ENCODE results near the gene SP9.

Gene SP9

DNA sequence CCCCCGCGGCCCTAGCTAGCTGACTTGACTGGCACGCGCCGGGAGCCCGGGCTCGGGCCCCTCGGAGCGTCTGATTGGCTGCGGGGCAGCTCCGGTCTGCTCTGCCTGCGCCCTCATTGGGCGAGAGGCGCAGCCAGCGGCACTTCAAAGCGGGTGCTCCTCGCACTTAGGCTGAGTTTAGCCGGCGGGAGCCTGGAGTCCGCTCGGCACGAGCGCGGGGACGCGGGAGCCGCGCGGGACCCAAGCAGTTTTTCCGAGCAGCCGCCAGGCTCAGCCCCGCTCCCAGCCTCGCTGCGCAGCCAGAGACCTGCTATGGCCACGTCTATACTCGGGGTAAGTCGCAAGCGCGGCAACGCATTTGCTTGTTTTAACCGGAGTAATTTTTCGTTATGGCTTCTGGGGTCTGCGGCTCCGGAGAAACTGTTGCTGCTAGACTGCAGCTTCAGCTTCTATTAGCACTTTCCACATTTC lies at the start of gene SP9:
Gene SP9 (plus strand): TSS at position 174 of the 471 bp plus-strand sequence. CDS start 139 bp downstream, at position 313.
- DNase-seq (ENCODE audit: low read depth) = no peak

DNA sequence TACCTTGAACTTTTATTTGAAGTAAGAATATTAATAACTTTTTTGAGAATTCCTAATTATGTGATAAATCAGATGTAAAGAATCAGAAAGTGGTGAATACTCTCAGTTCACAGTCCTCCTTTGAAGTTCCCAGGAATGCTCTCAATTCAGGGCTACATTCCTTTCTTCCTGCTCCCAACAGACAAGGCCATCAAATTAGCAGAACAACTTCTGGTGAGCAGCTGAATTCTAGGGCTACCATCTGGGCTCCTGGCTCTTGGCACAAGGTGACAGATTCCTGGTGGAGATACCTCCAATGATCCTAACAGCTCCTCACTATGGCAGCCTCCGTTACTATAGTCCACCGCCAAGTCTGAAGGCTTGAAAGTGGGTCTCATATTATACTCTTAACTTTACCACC lies 48.6 kb upstream of the SP9 start:
- no peak for DNase-seq (ENCODE audit: low read depth)

DNA sequence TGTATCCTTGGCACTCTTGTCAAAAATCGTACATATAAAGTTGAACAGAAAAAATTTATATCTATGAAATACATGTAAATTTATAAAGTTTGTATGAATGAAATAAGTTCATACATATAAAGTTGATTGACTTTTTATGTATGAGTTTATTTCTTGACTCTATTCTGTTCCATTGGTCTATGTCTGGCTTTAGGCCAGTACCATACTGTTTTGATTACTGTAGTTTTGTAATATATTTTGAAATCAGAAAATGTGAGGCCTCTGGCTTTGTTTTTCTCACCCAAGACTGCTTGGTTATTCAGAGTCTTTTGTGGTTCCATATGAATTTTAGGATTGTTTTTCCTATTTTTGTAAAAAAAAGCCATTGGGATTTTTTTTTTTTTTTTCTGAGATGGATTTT lies 41.8 kb upstream of the SP9 start:
- no peak for DNase-seq (ENCODE audit: low read depth)

DNA sequence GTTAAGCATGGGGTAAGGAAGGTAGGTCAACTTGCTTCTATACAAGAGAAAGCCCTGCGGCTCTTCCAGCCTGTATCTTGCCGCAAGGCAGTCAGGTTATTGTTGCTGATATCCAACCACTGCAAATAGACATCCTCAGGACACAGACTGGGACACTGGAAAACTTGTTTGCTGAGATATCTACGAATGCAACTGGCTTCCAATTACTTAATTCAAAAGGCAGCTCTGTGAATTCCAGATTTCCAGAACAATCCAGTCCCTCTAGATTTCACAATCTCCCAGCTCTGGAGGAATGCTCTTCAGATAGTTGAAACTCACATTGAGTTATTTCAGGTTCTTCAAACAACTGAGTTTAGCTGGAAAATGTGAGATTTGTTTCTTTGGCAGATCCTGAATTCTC lies 34.6 kb upstream of the SP9 start:
- peak; percentile 18 for DNase-seq (ENCODE audit: low read depth)

DNA sequence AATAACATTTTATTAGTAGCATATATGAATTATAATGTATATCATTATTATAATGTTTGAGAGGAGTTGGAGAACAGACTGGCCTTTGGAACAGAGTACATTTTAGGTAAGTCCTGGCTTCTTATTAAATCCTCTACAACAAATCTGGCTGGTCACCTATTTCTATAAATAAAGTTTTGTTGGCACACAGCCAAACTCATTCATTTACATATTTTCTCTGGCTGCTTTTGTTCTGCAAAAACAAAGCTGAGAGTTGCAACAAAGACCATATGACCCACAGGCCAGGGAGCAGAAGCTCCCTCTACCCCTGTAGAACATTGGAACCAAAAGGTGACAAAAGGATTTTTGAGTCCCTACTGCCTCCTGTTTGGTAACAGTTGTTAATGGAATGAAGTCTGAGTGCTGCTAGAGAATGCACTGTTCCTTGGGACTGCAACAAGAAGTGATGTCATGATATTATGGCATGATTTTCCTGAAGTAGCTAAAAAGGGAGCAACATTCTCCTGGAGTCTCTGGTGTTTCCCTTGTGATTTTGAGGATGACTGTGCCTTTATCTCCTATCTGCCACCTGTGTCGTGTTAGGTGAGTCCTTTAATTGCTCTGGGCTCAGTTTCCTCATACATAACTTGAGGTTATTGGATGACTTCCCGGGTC lies 22.0 kb upstream of the SP9 start:
- DNase-seq (ENCODE audit: low read depth) = no peak

DNA sequence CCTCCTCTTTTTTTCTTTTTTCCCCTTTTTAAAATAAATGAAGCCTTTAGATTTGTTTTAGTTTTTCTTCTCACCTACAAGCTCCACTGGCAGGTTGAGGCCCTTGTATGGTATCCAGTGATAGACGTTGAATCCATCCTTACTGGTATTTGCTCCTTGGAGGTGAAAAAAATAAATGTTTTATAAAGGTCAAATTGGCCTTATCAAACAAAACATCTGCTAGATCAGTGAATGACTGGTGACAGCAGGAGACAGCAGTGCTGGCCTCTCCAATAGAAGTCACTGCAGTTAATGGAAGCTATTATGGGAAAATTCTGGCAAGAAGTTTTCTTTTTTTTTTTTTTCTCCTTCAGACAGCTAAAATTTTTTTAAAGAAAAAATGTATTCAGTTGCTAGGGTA lies 12.6 kb upstream of the SP9 start:
- no peak for DNase-seq (ENCODE audit: low read depth)

DNA sequence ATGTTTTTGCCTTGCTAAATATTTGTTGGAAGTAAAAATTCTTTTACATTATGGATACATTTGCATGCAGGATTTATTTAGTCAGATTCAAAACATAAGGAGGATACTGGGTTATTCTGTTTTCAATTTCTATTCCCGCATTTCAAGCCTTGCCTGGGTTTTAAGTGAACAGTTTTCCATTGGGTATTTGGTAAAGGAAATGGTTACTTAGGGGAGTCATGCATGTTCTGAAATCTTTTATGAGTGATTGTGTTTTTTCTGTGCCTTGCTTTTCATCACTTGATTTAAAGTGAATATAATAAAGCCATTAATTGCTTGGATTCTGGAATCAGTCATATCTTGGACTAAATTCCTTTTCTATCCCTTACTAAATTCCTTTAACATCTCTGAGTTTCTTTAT lies 12.0 kb upstream of the SP9 start:
- no peak for DNase-seq (ENCODE audit: low read depth)

DNA sequence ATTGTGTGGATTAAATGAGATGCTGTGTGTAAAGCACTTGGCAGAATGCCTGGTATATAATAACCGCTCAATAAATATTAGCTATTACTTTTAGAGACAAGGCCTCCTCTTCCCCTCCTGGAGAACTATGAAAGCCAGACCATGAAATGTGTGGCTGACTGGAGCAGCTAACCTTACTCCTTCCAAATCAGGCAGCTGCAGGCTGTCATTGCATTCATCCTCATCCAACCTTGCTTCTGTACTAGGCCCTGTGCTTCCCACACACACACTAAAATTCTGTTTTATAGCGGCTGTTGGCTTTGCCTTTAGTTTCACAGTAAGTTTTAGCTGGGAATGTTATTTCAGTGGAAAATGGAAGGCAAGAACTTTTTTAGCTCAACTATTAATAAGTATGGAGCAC lies 10.2 kb upstream of the SP9 start:
- no peak for DNase-seq (ENCODE audit: low read depth)

DNA sequence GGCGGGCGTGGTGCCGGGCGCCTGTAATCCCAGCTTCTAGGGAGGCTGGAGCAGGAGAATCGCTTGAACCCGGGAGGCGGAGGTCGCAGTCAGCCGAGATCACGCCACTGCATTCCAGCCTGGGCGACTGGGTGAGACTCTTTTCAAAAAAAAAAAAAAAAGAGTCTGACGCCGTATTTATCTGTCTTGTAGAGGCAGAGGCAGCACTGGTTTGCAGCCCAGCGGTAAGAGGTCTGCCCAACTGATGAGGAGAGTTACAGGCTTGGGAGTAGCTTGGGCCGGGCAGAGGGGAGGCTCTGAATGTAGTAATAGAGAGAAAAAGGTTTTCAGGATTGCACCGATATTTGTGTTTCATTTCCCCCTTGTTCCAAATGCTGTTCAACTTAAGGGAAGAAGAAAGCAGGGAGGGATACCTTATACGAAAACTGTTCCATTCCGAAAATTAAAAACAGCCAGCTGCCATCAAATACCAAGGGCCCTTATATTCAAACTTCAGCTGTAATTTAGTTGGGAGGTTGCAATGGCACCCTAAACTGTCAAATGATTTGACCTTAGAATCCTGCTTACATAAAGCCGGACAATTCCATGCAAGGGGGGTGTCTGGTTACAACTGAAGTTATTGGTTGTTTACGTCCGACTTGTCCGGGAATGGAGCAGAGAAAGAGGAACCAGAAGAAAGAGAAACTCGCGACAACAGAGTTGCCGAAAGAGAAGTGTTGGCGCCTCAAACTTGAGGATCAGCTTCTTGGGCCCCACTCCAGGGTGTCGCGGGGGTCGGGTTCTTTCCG lies 9.2 kb upstream of the SP9 start:
- peak; percentile 62 for DNase-seq (ENCODE audit: low read depth)

DNA sequence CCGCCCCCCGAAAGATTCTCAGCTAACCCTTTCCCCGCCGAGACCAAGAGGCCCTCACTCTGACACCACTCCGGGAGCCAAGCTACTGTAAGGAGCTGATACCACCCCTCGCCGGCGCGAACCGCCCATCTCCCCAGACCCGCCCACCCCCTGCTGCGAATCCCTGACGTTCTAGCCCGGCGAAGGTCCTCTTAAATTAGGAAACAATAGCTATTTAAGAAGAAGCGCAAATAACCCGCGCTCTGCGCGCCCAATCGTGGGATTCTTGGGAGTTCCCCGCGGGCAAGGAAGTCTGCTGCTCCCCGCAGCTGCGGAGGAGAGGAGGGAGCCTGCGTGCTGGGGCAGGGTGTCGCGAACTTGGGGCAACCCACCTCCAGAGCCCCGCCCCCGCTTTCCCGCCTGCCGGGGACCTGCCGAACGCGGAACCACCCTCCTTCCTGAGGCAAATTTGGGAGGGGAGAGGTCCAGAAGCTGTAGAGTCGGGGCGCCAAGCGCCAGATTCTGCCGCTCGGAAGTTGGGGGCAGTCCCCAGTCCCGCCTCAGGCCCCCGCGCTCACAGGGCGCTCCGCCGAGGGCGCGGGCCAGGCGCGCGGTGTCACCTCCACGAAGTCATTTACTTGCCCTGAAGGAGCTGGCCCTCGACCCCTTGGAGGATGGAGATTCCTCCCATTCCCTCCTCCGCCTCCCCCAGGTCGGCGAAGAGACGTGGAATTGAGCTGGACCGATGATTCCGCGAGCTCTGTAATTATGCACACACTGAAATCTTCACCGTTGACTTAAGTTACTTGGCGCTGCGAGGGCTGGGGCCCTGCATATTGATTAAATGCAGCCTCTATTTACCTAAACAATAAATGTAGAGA lies 8.4 kb upstream of the SP9 start:
- no peak for DNase-seq (ENCODE audit: low read depth)

DNA sequence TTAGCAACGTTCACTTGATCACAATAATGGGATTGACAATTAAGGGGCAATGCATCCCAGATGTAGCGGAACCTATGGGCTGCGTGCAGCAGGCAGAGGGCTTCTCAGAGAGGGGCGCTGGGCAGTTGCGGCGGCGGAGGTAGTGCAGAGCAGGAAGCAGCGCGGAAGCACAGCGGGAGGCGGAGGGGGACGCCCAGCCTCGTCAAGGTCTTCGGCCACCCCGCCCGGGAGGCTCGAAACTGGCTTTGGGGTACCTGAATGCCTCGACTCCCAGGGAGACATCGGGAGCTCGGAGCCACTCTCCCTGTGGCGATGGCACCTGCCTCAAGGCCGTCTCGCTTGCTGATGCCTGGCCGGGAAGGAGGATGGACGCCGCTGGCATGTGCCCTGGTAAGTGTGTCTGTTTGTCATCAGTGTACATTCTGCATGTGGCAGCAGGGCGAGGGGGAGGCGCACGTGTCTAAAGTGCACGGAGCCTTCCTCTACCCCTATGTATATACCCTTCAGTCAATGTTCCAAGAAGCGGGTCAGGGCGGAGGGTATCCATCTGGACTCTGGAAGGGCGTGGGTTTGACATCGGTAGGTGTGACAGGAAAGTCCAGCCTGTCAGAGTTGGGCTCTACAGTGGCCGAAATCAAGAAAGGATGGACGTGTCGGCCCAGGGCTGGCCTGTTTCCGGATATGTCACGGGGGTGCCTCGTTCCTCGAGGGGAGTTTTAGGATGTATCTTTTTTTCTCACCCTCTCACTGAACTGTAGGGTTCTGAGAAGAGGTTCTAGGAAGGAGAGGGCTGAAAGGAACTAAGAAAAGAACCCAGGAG lies 7.5 kb upstream of the SP9 start:
- no peak for DNase-seq (ENCODE audit: low read depth)

DNA sequence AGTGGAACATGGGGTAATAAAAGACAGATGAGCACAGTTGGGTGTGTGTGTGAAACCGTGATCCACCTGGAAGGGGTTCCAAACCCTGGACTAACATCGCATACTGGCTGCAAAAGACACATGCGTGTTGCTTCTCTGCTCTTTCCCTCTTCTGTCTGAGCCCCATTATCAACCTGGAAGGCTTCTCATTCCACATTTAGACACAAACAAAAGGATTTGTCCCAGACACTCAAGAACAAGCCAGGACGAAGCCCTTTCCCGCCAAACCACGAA lies 7.0 kb upstream of the SP9 start:
- DNase-seq (ENCODE audit: low read depth) = no peak

DNA sequence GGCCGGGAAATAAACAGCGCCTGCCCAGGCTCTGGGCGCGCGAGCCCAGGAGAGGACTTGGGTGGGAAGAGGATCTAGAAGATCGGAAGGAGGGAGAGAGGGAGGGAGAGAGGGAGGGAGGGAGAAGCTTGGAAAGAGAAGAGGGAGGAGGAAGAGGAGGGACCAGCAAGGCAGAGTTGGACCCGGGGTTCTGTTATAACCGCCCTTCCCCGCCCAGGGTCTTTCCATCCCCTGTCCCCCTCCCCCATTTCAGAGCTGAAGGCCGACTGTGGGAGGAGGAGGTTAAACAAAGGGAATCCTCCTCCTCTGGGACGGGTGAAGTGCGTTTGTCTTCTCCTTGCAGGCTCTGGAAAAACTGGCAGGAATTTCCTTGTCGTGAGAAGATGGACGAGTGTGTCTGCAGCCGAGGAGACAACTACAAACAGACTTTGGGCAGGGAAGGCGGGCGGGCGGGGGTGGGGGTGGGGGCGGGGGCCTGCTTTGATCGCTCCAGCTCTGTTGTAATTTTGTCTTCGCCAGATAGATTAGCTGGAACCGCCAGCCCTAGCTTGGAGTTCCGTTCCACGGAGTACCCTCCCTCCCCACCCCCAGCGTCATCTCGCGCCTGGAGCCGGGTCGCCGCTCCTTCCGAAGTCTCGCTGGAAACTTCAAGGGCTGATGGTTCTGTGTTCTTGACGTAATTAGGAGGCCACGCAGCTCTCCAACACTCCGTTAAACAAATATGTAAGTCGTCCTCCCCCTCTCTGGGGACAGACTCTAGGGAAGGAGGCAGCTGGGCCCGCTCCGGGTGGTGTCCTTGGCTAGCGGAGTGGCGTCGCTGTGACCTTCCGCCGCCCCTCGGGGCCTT lies 6.4 kb upstream of the SP9 start:
- no peak for DNase-seq (ENCODE audit: low read depth)

DNA sequence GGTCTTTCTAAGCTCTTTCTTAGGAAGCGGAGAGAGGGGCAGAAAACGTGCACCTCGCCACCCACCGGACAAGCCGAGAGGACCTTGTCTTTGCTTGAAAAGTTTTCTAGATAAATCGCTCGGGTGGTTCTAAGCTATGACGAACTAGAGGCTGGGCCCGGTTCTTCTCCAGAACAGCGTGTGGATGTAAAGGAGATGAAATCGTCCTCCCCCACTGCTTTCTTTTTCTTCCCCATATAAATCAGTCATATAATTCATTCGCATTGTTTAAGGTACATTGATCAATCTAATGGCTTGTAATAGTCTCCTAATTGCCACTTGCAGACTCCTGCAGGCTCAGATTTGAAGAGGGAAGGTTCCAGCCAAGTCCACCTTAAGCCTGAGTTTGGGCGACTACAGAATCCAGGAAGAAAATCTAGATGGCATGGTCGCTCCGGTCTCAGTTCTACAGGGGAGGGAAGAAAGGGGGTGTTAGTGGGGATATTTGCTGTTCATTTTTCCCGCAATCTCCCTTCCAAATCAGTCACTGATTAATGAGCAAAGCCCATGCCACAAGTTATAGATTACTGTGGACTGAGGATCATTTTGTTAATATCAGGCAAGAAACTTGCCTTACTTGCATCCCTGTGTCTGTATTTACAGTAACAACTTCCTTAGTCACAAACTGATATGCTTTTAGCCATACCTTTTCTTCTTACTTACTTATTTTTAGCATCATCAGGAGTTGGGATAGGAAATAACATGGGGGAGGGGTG lies 5.6 kb upstream of the SP9 start:
- DNase-seq (ENCODE audit: low read depth) = no peak

DNA sequence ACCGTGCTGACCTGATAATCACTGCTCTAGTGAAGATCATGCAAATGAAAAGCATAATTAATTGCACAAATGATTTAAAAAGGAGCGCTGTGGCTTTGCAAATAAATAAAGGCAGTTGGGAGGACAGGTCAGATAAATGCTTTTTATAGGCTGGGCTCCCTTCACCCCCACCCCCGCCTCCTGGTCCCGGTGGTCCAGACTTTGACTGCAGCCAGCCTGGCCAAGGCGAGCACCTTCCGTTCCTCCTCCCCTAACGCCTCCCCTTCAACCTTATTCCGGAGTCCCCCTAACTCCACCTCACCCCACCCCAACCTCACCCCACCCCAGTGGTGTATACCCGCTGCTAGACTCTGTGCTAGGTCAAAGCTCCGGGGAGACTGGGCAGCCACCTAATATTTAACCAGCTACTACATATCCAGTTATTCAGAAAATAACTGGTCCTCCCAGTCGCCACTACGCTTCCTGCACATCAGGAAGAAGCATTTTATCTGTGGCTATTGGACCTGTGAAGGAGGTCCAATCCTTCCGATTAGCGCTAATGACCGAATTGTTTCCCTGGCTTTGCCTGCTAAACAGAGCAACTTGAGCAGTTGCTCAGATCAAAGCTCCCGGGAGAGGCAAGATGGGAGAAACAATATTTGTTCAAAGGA lies 3.7 kb upstream of the SP9 start:
- no peak for DNase-seq (ENCODE audit: low read depth)

DNA sequence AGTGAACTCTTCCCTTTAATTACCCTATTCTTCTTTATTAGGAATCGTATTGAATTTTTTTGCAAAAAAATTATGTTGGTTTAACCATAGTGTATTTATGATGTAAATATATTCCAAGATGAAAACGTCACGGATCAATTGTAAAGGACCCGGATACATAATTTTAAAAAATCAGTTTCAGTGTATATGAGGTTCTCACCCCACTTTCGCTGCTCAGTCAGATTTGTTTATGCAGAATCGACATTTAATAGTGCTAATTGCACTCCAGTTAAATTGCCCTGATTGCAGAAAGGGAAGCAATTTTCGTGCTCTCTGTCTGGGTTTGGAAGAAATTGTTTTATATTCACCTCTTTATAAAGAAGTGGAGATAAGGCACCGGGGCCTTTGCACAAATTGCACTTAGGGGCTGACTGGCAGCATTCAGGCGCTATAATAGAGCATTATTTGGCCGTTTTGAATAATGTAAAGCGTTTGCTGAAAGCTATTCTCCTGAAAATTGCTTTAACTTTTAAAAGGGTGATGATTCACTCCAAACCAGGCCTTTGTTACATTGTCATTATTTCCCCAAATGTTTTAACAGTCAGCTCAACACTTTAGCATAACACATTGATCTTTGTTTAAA lies 3.0 kb upstream of the SP9 start:
- DNase-seq (ENCODE audit: low read depth) = no peak

DNA sequence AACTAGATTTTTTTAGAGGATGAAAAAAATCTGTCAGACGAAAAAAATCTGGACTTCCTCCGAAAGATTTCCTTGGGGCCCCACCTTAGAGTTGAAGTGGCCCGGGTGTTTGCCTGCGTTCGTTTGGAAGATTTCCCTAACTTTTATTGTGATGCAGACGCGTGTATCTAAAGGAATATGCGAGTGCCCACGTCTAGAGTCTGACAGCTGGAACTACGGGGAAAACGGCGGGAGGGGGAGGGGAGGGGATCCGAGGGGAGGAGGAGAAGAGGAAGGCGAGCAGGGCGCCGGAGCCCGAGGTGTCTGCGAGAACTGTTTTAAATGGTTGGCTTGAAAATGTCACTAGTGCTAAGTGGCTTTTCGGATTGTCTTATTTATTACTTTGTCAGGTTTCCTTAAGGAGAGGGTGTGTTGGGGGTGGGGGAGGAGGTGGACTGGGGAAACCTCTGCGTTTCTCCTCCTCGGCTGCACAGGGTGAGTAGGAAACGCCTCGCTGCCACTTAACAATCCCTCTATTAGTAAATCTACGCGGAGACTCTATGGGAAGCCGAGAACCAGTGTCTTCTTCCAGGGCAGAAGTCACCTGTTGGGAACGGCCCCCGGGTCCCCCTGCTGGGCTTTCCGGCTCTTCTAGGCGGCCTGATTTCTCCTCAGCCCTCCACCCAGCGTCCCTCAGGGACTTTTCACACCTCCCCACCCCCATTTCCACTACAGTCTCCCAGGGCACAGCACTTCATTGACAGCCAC lies 2.4 kb upstream of the SP9 start:
- no peak for DNase-seq (ENCODE audit: low read depth)

DNA sequence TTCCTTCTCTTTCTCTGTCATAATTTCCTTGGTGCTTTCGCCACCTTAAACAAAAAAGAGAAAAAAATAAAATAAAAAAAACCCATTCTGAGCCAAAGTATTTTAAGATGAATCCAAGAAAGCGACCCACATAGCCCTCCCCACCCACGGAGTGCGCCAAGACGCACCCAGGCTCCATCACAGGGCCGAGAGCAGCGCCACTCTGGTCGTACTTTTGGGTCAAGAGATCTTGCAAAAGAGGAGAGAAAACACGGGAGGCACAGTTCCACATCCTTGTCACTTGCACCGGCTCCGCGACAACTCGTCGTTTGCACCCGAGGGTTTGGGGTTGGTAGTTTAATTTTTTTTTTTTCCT lies 1.8 kb upstream of the SP9 start:
- no peak for DNase-seq (ENCODE audit: low read depth)
